OCI-M1 (cell line): ENCODE data around the gene OTOGL.
A peak's percentile ranks its signal among the peaks of the same experiment; 100 is the strongest.
"Not testable (repeated sequence)": the region's sequence is repeated elsewhere in the genome, so short reads cannot be mapped to it uniquely, and the experiment has no call there.

ENCODE experiments used
- DNase-seq: peaks from one replicate; lab custom pipeline; 2025; lab: John Stamatoyannopoulos, UW

OTOGL gene

DNA sequence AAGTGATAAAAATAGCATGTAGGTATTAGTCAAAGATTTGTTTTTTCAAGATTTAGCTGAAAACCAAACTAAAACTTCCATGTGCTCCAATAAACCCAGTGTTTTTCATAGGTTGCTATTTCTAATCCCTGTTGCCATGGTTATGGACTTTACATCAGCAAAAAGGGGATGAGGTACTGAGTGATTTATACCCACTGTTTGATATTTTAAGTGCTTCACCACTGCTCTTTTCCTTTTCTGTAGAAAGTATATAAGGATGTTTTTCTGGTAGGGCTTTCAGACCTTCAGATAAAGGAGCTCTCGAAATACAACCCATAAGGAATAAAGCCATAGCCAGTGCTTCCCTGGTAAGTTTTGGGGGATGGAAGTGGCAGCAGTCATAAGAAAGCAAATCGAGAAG is at the start of gene OTOGL:
OTOGL (plus strand) TSS at position 279 of the 400 bp plus-strand sequence. CDS start 109,895 bp downstream, outside the sequence.
- no peak for DNase-seq

DNA sequence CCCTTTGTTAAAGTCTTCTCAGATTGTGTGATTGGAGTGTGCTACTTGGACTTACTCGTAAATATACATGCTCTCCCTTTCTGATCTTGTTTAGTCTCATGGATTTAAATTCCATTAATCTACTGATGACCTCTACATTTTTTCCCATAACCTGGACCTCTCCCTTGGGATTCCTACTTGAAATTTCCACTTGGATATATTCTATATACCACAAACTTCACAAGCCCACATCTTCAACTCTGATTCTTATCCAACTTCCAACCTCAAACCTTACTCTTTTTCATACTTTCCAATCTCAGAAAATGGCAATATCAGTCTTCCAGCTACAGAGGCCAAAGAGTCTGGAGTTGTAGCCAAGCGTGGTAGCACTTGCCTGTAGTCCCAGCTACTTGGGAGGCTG is 49.1 kb upstream of the OTOGL start:
- DNase-seq, result no peak

DNA sequence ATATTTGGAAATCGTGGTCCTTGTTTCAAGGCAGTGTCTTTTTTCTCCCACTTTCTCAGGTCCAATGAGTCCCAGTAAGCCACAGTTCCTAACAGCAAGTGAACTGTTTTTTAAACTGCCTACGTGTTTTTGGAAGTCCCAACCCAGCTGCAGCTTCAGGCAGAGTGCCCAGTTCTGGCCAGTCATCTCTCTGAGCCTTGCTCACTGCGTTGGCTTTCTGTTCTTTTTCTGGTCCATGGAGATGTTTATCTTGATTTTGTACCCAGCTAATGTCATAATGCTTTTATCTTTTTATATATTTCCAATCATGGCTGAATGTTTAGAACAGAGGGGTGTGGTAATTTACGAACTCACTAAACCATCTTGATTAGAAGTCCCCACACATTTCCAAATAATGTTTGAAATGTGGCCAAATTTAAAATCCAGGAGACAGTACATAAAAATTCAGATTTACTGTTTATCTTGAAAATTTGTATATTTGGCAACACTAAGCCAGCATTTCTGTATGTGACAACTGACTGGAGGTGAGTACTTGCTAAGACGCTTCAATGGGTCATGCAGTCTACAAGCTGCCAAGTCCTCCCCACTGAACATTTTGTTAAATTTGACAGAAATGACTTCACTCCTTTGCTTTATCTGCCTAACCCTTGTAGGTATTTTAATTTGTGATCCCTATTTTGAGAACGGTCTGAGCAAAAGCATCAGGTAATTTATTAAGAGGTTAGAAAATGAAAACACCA is 46.1 kb upstream of the OTOGL start:
- DNase-seq, result no peak

DNA sequence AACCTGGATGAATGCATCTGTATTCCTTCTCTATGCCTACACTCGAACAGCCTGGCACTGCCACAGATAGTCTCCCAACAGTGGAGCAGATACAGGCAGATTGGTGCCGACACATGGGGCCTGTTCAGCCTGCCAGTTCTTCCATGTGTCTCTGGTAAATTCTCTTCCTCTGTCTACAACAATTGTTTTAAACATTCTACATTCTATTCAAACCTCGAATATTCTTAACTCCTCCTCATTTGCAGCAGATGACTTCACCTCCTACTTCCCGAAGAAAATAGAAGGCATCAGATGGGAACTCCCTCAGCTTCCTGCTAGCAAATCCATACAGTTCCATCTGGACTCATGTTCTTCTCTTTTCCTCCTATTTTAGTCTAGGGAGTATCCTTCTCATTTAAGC is 43.1 kb upstream of the OTOGL start:
- DNase-seq, result no peak

DNA sequence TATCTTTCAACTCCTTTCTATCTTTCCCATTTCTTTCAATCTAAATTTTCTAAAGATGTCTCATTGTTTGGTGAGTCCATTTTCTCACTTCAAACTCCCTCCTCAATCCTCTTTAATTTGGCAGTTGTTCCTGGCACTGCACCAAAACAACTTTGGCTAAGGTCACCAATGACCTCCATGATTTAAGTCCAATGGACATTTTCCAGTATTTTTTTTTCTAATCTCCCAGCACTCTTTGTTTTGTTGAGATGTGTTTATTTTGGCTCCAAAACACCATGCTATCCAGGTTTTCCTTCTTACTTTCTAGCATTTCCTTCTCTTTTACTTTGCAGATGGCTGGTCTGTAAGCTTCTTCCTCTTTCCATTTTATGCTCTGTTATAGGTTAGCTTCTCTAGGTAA is 42.5 kb upstream of the OTOGL start:
- no peak for DNase-seq

GRCh38 chr12:80058586-80058985 is 40.8 kb upstream of the OTOGL start:
- DNase-seq, result no peak

- DNase-seq, result no peak
These were observed 40.2 kb upstream of the OTOGL start for GRCh38 chr12:80059102-80059501.

DNA sequence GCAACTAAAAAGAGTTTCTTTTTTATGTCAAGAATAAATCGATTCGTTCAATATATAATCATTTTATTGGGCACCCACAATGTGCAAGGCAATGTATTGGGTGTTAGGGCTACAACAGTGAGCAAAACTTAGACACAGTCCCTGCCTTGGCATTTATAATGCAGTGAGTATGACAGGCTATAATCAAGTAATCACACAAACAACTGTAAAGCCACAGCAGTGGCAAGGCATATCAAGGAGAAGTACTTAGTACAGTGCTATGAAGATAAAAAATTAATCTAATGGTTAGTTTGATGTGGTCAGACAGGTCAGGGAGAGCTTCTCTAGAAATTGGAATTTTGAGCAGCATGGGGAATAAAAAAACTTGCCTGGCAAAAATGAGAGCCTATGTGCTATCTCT is 39.5 kb upstream of the OTOGL start:
- peak; percentile 9 for DNase-seq

GRCh38 chr12:80064269-80064668 is 35.1 kb upstream of the OTOGL start:
- no peak for DNase-seq

GRCh38 chr12:80064951-80065350 is 34.4 kb upstream of the OTOGL start:
- DNase-seq, result no peak

GRCh38 chr12:80068173-80068572 is 31.2 kb upstream of the OTOGL start:
- DNase-seq, result peak; percentile 15

DNA sequence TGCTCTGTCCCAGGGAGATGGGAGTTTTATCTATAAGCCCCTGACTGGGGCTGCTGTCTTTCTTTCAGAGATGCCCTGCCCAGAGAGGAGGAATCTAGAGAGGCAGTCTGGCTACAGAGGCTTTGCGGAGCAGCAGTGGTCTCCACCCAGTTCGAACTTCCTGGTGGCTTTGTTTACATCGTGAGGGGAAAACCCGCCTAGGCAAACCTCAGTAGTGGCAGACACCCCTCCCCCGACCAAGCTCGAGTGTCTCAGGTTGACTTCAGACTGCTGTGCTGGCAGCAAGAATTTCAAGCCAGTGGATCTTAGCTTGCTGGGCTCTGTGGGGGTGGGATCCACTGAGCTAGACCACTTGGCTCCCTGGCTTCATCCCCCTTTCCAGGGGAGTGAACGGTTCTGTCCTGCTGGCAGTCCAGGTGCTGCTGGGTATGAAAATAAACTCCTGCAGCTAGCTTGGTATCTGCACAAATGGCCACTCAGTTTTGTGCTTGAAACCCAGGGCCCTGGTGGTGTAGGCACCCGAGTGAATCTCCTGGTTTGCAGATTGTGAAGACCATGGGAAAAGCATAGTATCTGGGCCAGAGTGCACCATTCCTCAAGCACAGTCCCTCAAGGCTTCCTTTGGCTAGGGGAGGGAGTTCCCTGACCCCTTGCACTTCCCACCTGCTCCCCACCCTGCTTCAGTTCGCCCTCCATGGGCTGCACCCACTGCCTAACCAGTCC is 15.3 kb upstream of the OTOGL start:
- not testable (repeated sequence) for DNase-seq

DNA sequence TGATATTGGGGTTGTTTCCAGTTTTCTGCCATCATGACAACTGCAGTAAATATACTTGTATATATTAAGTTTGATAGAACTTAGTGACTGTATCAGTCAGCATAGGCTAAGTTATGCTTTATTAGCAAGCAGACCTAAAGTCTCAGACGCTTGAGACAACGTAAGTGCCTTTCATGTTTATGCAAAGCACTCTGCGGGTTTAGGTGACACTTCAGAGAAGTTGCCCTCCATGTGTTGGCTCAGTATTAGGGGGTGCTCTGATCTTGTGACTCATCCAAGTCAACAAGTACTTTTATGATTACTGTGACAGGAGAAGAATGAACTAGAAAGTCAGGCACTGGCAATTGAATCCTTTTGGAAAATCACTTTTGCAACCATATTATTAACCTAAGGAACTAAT is 13.3 kb upstream of the OTOGL start:
- no peak for DNase-seq

DNA sequence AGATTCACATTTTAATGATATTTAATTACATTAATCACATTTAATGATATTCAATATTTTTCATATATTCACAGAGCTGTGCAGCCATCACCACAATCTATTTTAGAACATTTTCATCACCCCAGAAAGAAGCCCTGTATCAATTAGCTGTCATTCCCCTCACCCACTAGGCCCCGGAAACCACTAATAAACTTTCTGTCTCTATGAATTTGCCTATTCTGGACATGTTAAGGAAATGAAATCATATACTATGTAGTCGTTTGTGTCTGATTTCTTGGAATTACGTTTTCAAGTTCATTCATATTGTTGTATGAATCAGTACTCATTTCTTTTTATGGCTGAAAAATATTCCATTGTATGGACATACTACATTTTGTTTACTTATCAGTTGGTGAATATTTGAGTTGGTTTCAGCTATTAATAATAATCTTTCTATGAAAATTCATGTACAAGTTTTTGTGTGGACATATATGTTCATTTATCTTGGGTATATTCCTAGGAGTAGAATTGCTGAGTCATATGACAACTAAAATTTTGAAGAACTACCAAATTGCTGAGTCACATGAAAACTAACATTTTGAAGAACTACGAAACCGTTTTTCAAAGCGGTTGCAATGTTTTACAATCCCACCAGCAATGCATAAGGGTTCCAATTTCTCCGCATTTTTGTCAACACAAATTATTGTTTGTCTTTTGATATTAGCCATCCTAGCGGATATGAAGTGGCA is 11.7 kb upstream of the OTOGL start:
- DNase-seq, result peak; percentile 81

- DNase-seq, result no peak
These were observed 1.3 kb downstream of the OTOGL start for GRCh38 chr12:80100591-80100990.

GRCh38 chr12:80101126-80101525 is 1.8 kb downstream of the OTOGL start:
- DNase-seq, result peak; percentile 82

DNA sequence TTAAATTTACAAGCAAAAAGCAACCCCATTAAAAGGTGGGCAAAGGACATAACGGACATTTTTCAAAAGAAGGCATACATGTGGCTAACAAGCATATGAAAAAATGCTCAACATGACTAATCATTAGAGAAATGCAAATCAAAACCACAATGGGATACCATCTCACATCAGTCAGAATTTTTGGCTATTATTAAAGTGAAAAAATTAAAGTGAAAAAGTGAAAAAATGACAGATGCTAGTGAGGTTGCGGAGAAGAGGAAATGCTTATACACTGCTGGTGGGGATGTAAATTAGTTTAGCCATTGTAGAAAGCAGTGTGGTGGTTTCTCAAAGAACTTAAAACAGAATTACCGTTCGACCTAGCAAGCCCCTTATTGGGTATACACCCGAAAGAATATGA is 7.9 kb downstream of the OTOGL start:
- DNase-seq, result no peak

DNA sequence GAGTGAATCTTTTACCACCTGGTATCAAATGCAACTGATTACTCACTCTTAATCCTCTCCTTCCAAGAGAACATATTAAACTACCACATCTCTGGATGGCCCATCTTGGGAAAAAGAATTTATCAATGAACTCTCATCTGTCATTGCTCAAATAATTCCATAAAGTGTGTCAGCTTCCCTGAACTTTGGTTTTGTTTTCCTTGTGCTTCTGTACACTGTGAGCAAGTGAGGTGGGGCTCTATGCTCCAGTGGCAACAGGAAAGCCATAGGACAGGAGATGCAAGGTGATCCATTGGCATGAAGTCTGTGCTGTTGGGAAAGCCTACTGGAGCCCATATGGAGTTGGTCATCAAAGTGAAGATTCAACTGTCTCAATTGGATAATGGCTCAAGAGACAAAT is 17.4 kb downstream of the OTOGL start:
- DNase-seq, result no peak

DNA sequence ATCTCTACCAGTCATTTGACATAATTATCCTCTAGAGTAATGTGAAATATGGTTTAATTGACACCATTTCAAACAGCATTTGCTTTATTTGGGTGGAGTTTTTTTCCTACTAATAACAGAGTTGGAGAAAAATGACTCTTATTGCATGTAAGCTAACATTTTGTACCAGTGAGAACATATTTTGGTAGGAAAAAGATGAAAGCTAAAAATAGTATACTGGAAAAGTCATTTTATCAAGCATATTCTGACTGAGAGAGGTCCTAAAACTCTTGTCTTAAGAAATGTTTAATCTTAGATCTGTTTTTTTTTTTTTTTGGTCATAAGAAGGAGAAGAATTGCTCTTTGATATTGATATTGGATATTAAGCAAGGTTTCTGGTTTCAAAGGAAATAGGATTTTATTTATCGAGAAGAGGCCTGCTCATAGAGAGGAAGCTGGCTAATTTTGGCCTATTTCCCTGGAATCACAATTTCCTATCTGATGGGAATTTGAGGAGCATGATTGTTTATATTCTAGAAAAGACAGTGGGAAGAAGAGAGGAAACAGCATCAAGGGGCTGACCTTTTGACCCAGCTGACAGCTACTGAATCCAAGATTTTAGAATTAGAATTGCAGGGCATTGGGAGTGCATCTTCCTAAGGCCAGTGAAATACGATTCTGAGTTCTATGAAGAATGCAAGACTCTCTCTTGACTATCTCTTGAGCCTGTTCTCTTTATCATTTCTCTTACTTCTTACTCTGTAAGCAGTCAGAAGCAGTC is 19.4 kb downstream of the OTOGL start:
- DNase-seq, result no peak

DNA sequence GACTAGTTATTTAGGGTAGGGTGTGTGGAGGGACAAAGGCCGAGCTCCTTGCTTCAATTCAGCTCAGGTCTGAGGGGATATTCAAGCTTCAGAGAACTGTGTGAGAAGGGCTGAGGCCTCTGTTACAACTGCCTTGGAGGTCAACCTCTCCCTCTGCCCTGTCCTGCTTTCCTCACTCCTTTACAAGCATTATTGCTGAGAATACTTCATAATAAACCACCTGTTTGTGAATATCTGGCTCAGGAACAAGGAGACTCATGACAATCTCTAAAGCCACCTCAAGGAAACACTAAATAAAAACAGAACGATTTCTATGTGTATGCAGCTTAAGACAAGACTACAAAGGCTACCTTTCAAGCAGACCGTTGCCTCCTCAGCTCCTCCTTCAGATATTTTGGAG is 21.7 kb downstream of the OTOGL start:
- no peak for DNase-seq

DNA sequence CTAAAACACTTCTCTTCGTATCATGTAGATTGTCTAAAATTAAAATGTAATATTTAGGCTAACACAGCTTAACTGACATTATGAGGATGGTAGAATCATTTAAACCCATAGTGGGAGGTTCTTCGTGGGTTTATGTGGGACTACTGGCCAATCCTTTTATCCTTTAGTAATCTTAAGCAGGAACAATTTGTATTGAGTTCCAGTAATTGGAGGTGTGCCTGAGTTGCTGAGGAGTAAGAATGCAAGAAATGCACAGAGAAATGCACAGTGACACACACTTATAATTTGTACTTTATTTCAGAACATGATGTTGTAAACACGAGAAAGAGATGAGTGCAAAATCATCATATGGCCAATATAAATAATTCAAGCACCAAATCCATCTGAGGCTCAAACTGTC is 22.3 kb downstream of the OTOGL start:
- no peak for DNase-seq

DNA sequence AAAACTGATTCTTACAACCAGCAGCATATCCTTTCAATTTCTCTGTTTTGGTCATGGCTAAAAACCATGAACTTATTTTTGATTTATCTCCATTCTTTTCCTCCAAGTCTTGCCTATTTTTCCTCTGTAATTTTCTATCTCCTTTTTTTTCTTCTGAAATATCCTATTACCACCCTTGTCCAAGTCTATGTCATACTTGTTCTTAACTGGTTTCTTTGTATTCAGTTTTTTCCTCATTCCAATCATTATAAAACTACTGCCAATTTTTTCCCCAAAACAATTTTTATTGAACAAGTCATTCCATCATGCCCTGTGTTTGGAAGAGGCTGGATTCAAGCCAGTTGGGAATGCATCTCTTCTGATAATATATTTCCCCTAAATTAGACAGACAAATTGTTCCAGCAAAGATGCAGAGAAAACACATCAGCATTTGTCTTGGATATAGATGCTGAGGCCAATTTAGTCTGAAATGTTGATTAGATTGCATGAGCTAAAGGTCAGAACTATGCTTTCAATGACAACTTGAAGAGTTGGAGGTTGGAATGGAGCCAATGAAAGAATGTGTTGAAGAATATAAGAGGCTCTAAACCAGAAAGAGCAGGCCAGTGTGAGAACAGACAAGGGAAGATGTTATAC is 30.7 kb downstream of the OTOGL start:
- DNase-seq, result no peak
